HG02938 (cell line): ENCODE results near the gene CC2D2A.

Source experiments
- ATAC-seq: cut with Tn5 transposase; IDR thresholded peaks from one replicate; pipeline ENCODE4 v1.9.1; 2021; ENCODE audit warnings: mild to moderate bottlenecking, moderate library complexity; ENCODE audit not compliant: unreplicated experiment

CC2D2A gene

GRCh38 chr4:15459706-15460105 lies 10.0 kb upstream of the CC2D2A start:
- no peak for ATAC-seq

- no peak for ATAC-seq
These were observed 3.1 kb upstream of the CC2D2A start for GRCh38 chr4:15466596-15466995.

- no peak for ATAC-seq
These were observed 420 bp downstream of the CC2D2A start for GRCh38 chr4:15470128-15470475.

- ATAC-seq: no peak
These were observed 6.7 kb downstream of the CC2D2A start for GRCh38 chr4:15476396-15476795.

- no peak for ATAC-seq
These were observed 9.0 kb downstream of the CC2D2A start for GRCh38 chr4:15478724-15479088.

GRCh38 chr4:15479089-15479912 lies 9.6 kb downstream of the CC2D2A start:
- ATAC-seq: no peak

GRCh38 chr4:15479913-15480185 lies 10.2 kb downstream of the CC2D2A start:
- ATAC-seq: no peak

GRCh38 chr4:15481961-15482745 lies 12.5 kb downstream of the CC2D2A start:
- no peak for ATAC-seq

- ATAC-seq: no peak
These were observed 13.2 kb downstream of the CC2D2A start for GRCh38 chr4:15482842-15483241.

- ATAC-seq: no peak
These were observed 18.5 kb downstream of the CC2D2A start for GRCh38 chr4:15488136-15488535.

- ATAC-seq: no peak
These were observed 19.2 kb downstream of the CC2D2A start for GRCh38 chr4:15488658-15489470.

GRCh38 chr4:15489551-15489950 lies 19.9 kb downstream of the CC2D2A start:
- ATAC-seq: no peak

- no peak for ATAC-seq
These were observed 23.7 kb downstream of the CC2D2A start for GRCh38 chr4:15493411-15493810.

- no peak for ATAC-seq
These were observed 25.9 kb downstream of the CC2D2A start for GRCh38 chr4:15495621-15496020.

GRCh38 chr4:15498356-15498755 lies 28.7 kb downstream of the CC2D2A start:
- ATAC-seq: no peak

- no peak for ATAC-seq
These were observed 31.0 kb downstream of the CC2D2A start for GRCh38 chr4:15500701-15501100.

- ATAC-seq: no peak
These were observed 32.3 kb downstream of the CC2D2A start for GRCh38 chr4:15501941-15502340.

GRCh38 chr4:15502384-15502783 lies 32.7 kb downstream of the CC2D2A start:
- no peak for ATAC-seq

- no peak for ATAC-seq
These were observed 34.4 kb downstream of the CC2D2A start for GRCh38 chr4:15504041-15504440.

GRCh38 chr4:15506464-15506863 lies 36.8 kb downstream of the CC2D2A start:
- no peak for ATAC-seq

GRCh38 chr4:15507679-15508078 lies 38.0 kb downstream of the CC2D2A start:
- ATAC-seq: no peak

- no peak for ATAC-seq
These were observed 41.3 kb downstream of the CC2D2A start for GRCh38 chr4:15510961-15511360.
